ENCODE data around the gene ITGA2B.

Gene ITGA2B

GRCh38 chr17:44363613-44364159 is 25.8 kb downstream of the ITGA2B start, which contains the start of gene FAM171A2:
Gene FAM171A2, minus strand, starts transcription at chr17:44363853. Its CDS starts 139 bp downstream, at chr17:44363714.
- FAIRE-seq (peak; percentile 89), DNase-seq (ENCODE audit: insufficient read length) (peak; percentile 88)
- peak; percentile 17; the same call in 1 of the 2 replicates for TF ChIP-seq POLR2A (IDR thresholded peaks at IDR 0.05; ENCODE audit: low read depth, low read length)
- no peak for TF ChIP-seq TAF1 (IDR thresholded peaks at IDR 0.05; ENCODE audit: borderline replicate concordance, low read depth, low read length)
- no peak for TF ChIP-seq POLR2AphosphoS5 (IDR thresholded peaks at IDR 0.05; ENCODE audit: low read depth, low read length)

GRCh38 chr17:44362949-44363612 is 26.4 kb downstream of the ITGA2B start:
- DNase-seq (ENCODE audit: insufficient read length) (peak; percentile 67), FAIRE-seq (peak; percentile 24)
- TF ChIP-seq POLR2A (IDR thresholded peaks at IDR 0.05; ENCODE audit: low read depth, low read length) (no peak), TAF1 (IDR thresholded peaks at IDR 0.05; ENCODE audit: borderline replicate concordance, low read depth, low read length) (no peak), POLR2AphosphoS5 (IDR thresholded peaks at IDR 0.05; ENCODE audit: low read depth, low read length) (no peak)

- no peak for FAIRE-seq
- no peak for DNase-seq (ENCODE audit: insufficient read length)
- TF ChIP-seq POLR2A (IDR thresholded peaks at IDR 0.05; ENCODE audit: low read depth, low read length) = no peak
- TF ChIP-seq TAF1 (IDR thresholded peaks at IDR 0.05; ENCODE audit: borderline replicate concordance, low read depth, low read length) = no peak
- TF ChIP-seq POLR2AphosphoS5 (IDR thresholded peaks at IDR 0.05; ENCODE audit: low read depth, low read length) = no peak
Measured at GRCh38 chr17:44362459-44362948, 26.9 kb downstream of the ITGA2B start.

GRCh38 chr17:44361292-44362260 is 27.9 kb downstream of the ITGA2B start:
- DNase-seq (ENCODE audit: insufficient read length) (no peak), FAIRE-seq (no peak)

GRCh38 chr17:44360826-44361225 is 28.6 kb downstream of the ITGA2B start:
- FAIRE-seq (no peak), DNase-seq (ENCODE audit: insufficient read length) (no peak)
- no peak for TF ChIP-seq POLR2A (IDR thresholded peaks at IDR 0.05; ENCODE audit: low read depth, low read length)
- TF ChIP-seq POLR2AphosphoS5 (IDR thresholded peaks at IDR 0.05; ENCODE audit: low read depth, low read length) = no peak
- no peak for TF ChIP-seq TAF1 (IDR thresholded peaks at IDR 0.05; ENCODE audit: borderline replicate concordance, low read depth, low read length)

More at GRCh38 chr17:44361292-44362260, 27.9 kb downstream of the ITGA2B start:
- TF ChIP-seq POLR2A (IDR thresholded peaks at IDR 0.05; ENCODE audit: low read depth, low read length) = no peak
- no peak for TF ChIP-seq POLR2AphosphoS5 (IDR thresholded peaks at IDR 0.05; ENCODE audit: low read depth, low read length)
- no peak for TF ChIP-seq TAF1 (IDR thresholded peaks at IDR 0.05; ENCODE audit: borderline replicate concordance, low read depth, low read length)

GRCh38 chr17:44360144-44360533 is 29.3 kb downstream of the ITGA2B start:
- FAIRE-seq (no peak), DNase-seq (ENCODE audit: insufficient read length) (no peak)
- TF ChIP-seq POLR2AphosphoS5 (IDR thresholded peaks at IDR 0.05; ENCODE audit: low read depth, low read length) (no peak), POLR2A (IDR thresholded peaks at IDR 0.05; ENCODE audit: low read depth, low read length) (no peak), TAF1 (IDR thresholded peaks at IDR 0.05; ENCODE audit: borderline replicate concordance, low read depth, low read length) (no peak)

- DNase-seq (ENCODE audit: insufficient read length) = no peak
- no peak for FAIRE-seq
- TF ChIP-seq TAF1 (IDR thresholded peaks at IDR 0.05; ENCODE audit: borderline replicate concordance, low read depth, low read length) = no peak
- no peak for TF ChIP-seq POLR2A (IDR thresholded peaks at IDR 0.05; ENCODE audit: low read depth, low read length)
- no peak for TF ChIP-seq POLR2AphosphoS5 (IDR thresholded peaks at IDR 0.05; ENCODE audit: low read depth, low read length)
Measured at GRCh38 chr17:44359458-44360143, 29.8 kb downstream of the ITGA2B start.

GRCh38 chr17:44359006-44359405 is 30.4 kb downstream of the ITGA2B start:
- FAIRE-seq (no peak), DNase-seq (ENCODE audit: insufficient read length) (no peak)
- no peak for TF ChIP-seq TAF1 (IDR thresholded peaks at IDR 0.05; ENCODE audit: borderline replicate concordance, low read depth, low read length)
- TF ChIP-seq POLR2A (IDR thresholded peaks at IDR 0.05; ENCODE audit: low read depth, low read length) = no peak
- no peak for TF ChIP-seq POLR2AphosphoS5 (IDR thresholded peaks at IDR 0.05; ENCODE audit: low read depth, low read length)

GRCh38 chr17:44358066-44358465 is 31.4 kb downstream of the ITGA2B start:
- TF ChIP-seq TAF1 (IDR thresholded peaks at IDR 0.05; ENCODE audit: borderline replicate concordance, low read depth, low read length) (no peak), POLR2A (IDR thresholded peaks at IDR 0.05; ENCODE audit: low read depth, low read length) (no peak), POLR2AphosphoS5 (IDR thresholded peaks at IDR 0.05; ENCODE audit: low read depth, low read length) (no peak)
- DNase-seq (ENCODE audit: insufficient read length) (no peak), FAIRE-seq (no peak)

- no peak for TF ChIP-seq TAF1 (IDR thresholded peaks at IDR 0.05; ENCODE audit: borderline replicate concordance, low read depth, low read length)
- TF ChIP-seq POLR2AphosphoS5 (IDR thresholded peaks at IDR 0.05; ENCODE audit: low read depth, low read length) = no peak
- TF ChIP-seq POLR2A (IDR thresholded peaks at IDR 0.05; ENCODE audit: low read depth, low read length) = no peak
Measured at GRCh38 chr17:44356241-44356640, 33.2 kb downstream of the ITGA2B start.

More at GRCh38 chr17:44356241-44356640, 33.2 kb downstream of the ITGA2B start:
- DNase-seq (ENCODE audit: insufficient read length) (no peak), FAIRE-seq (no peak)
